SK-N-SH (cell line): ENCODE results near the gene MON1A. TPM values are rescaled to one million over a fixed set of nuclear protein-coding genes. Genes with fewer than 3 reads are reported as not detected.

Source experiments
- CTCF ChIA-PET: fragments of 300-600, 350-600 bp; formaldehyde crosslinking; extraction: SDS; loops from one replicate; lab custom pipeline; 2021; lab: Yijun Ruan, JAX
- POLR2A ChIA-PET: fragments of 350-600 bp; sonication (Branson Sonifier 250); formaldehyde crosslinking; extraction: SDS; loops from one replicate; lab custom pipeline; 2020; ENCODE audit warnings: antibody characterized with exemption, inconsistent platforms; lab: Yijun Ruan, JAX
- DNase-seq: peaks from one replicate; pipeline ENCODE4 v3.0.0; 2012
- H2AFZ ChIP-seq: fragments of 200-600 bp; sonication (generic); 2 replicates; pipeline ENCODE4 v1.8.1; 2016; ENCODE audit warnings: antibody characterized with exemption, mild to moderate bottlenecking, low read depth
- H3F3A ChIP-seq: fragments of 200-600 bp; sonication (generic); replicated peaks from 2 replicates; pipeline ENCODE3; 2016; ENCODE audit warnings: antibody characterized with exemption, mild to moderate bottlenecking; ENCODE audit not compliant: insufficient read depth
- H3K27ac ChIP-seq, 2 experiments: fragments of 200-500 bp in 1 of 2; fragments of 200-600 bp in 1 of 2; sonication (Bioruptor generic) in 1 of 2; sonication (generic), shearing (Covaris generic) in 1 of 2; 2 replicates each; pipeline versions ENCODE4 v1.5.1 to v1.6.1; 2014 to 2016; ENCODE audit warnings: low read depth in 2 of 2, inconsistent platforms in 1 of 2, low read length in 1 of 2, mild to moderate bottlenecking in 1 of 2, mixed read lengths in 1 of 2
- H3K27me3 ChIP-seq: fragments of 200-600 bp; sonication (generic), shearing (Covaris generic); 2 replicates; pipeline ENCODE4 v1.6.1; 2016; ENCODE audit warnings: mixed run types; ENCODE audit not compliant: insufficient read depth
- H3K36me3 ChIP-seq, 2 experiments: fragments of 200-500 bp in 1 of 2; fragments of 200-600 bp in 1 of 2; sonication (Bioruptor generic) in 1 of 2; sonication (generic) in 1 of 2; replicated peaks in 1 of 2; 2 replicates each; pipeline versions ENCODE3 to v1.5.1; 2014 to 2016; ENCODE audit warnings: low read length in 1 of 2, mild to moderate bottlenecking in 1 of 2; ENCODE audit not compliant: insufficient read depth in 2 of 2, control insufficient read depth in 1 of 2
- H3K4me1 ChIP-seq, 2 experiments: fragments of 200-500 bp in 1 of 2; fragments of 200-600 bp in 1 of 2; sonication (Bioruptor generic) in 1 of 2; sonication (generic), shearing (Covaris generic) in 1 of 2; 2 replicates each; pipeline versions ENCODE4 v1.5.1 to v1.6.1; 2014 to 2016; ENCODE audit warnings: low read depth in 1 of 2, low read length in 1 of 2, mixed run types in 1 of 2; ENCODE audit not compliant: insufficient read depth in 2 of 2, control insufficient read depth in 1 of 2
- H3K4me2 ChIP-seq: fragments of 200-600 bp; sonication (generic), shearing (Covaris generic); 2 replicates; pipeline ENCODE4 v1.6.1; 2017; ENCODE audit warnings: mixed run types
- H3K4me3 ChIP-seq, 2 experiments: fragments of 200-500 bp in 1 of 2; fragments of 200-600 bp in 1 of 2; sonication (Bioruptor generic) in 1 of 2; sonication (generic), shearing (Covaris generic) in 1 of 2; 2 replicates each; pipeline versions ENCODE4 v1.5.1 to v1.8.1; 2014 to 2016; ENCODE audit warnings: low read depth in 2 of 2, inconsistent platforms in 1 of 2, low read length in 1 of 2, mild to moderate bottlenecking in 1 of 2, mixed read lengths in 1 of 2, moderate library complexity in 1 of 2
- H3K79me2 ChIP-seq: fragments of 200-600 bp; sonication (generic); 2 replicates; pipeline ENCODE4 v1.8.1; 2017; ENCODE audit warnings: mild to moderate bottlenecking; ENCODE audit not compliant: insufficient read depth
- H3K9ac ChIP-seq: fragments of 200-600 bp; sonication (generic); 2 replicates; pipeline ENCODE4 v1.6.1; 2017; ENCODE audit warnings: mixed run types
- H3K9me2 ChIP-seq: fragments of 200-600 bp; sonication (generic); 2 replicates; pipeline ENCODE4 v1.6.1; 2017; ENCODE audit warnings: mixed run types
- H3K9me3 ChIP-seq: fragments of 200-600 bp; sonication (generic); 2 replicates; pipeline ENCODE4 v1.6.1; 2017; ENCODE audit warnings: mixed run types, mild to moderate bottlenecking, moderate library complexity
- H4K20me1 ChIP-seq: fragments of 200-600 bp; sonication (generic); 2 replicates; pipeline ENCODE4 v1.6.1; 2017; ENCODE audit warnings: mild to moderate bottlenecking, mixed run types; ENCODE audit not compliant: insufficient read depth
- CHD2 ChIP-seq: fragments of 150-350 bp; IDR thresholded peaks from 2 replicates; pipeline ENCODE4 v1.6.1; 2018; ENCODE audit warnings: low read length; ENCODE audit not compliant: partially characterized antibody
- CTCF ChIP-seq: fragments of 200-600 bp; sonication (generic); IDR thresholded peaks from 2 replicates; pipeline ENCODE4 v1.6.1; 2017; ENCODE audit warnings: antibody characterized with exemption, mild to moderate bottlenecking, moderate library complexity
- ELF1 ChIP-seq: IDR thresholded peaks from 2 replicates; pipeline ENCODE4 v1.4.0; 2012
- FOXJ3 ChIP-seq: sonication (generic); formaldehyde crosslinking; IDR thresholded peaks from 2 replicates; pipeline ENCODE4 v1.5.1; 2020; ENCODE audit warnings: mild to moderate bottlenecking, missing genetic modification reagents
- FOXM1 ChIP-seq: IDR thresholded peaks from 2 replicates; pipeline ENCODE4 v1.4.0; 2012; ENCODE audit warnings: low read depth, mild to moderate bottlenecking
- GABPA ChIP-seq: IDR thresholded peaks from 2 replicates; pipeline ENCODE4 v1.4.0; 2012; ENCODE audit warnings: low read depth, mild to moderate bottlenecking
- GATA2 ChIP-seq: sonication (generic); formaldehyde crosslinking; IDR thresholded peaks from 2 replicates; pipeline ENCODE4 v1.5.0; 2020; ENCODE audit warnings: mild to moderate bottlenecking, missing genetic modification reagents
- IRF3 ChIP-seq: fragments of 150-350 bp; IDR thresholded peaks from 2 replicates; pipeline ENCODE4 v1.6.1; 2016; ENCODE audit warnings: mild to moderate bottlenecking, low read depth, low read length
- JUND ChIP-seq: IDR thresholded peaks from 2 replicates; pipeline ENCODE4 v1.4.0; 2012
- MAX ChIP-seq: IDR thresholded peaks from 2 replicates; pipeline ENCODE4 v1.4.0; 2012; ENCODE audit warnings: low read depth
- PBX3 ChIP-seq: IDR thresholded peaks from 2 replicates; pipeline ENCODE4; 2012
- POLR2AphosphoS5 ChIP-seq: IDR thresholded peaks from 2 replicates; pipeline ENCODE4 v1.6.1; 2012; ENCODE audit warnings: low read depth, low read length
- RAD21 ChIP-seq: IDR thresholded peaks from 2 replicates; pipeline ENCODE4 v1.6.1; 2012; ENCODE audit warnings: mild to moderate bottlenecking, low read length
- RCOR1 ChIP-seq: fragments of 150-350 bp; IDR thresholded peaks from 2 replicates; pipeline ENCODE4 v1.6.1; 2017; ENCODE audit warnings: antibody characterized with exemption, low read length
- RFX5 ChIP-seq: IDR thresholded peaks from 2 replicates; pipeline ENCODE4 v1.6.1; 2012; ENCODE audit warnings: mild to moderate bottlenecking, improper control_type of control experiment, low read length
- TAF1 ChIP-seq: IDR thresholded peaks from 2 replicates; pipeline ENCODE4 v1.6.1; 2012; ENCODE audit warnings: low read depth, mild to moderate bottlenecking, low read length, moderate library complexity, borderline replicate concordance
- TCF12 ChIP-seq: IDR thresholded peaks from 2 replicates; pipeline ENCODE4 v1.4.0; 2012
- USF2 ChIP-seq: fragments of 150-350 bp; IDR thresholded peaks from 2 replicates; pipeline ENCODE4 v1.6.1; 2017; ENCODE audit warnings: antibody characterized with exemption, low read length, low read depth, borderline replicate concordance
- YY1 ChIP-seq: IDR thresholded peaks from 2 replicates; pipeline ENCODE4 v1.4.0; 2012; ENCODE audit warnings: low read depth, mild to moderate bottlenecking
- ZBTB33 ChIP-seq: IDR thresholded peaks from 2 replicates; pipeline ENCODE4 v1.4.0; 2012; ENCODE audit warnings: low read depth, borderline replicate concordance
- WGBS: methylation state at CpG from one replicate; pipeline ENCODE4 v1.1.6; 2017; ENCODE audit warnings: low lambda C conversion rate; 5-methylcytosine and 5-hydroxymethylcytosine counted together
- polyA plus RNA-seq, 3 experiments: library from polyadenylated mRNA; depleted of rRNA; stranded (reverse); fragments of >200 nt; gene quantifications; 2 replicates each; pipeline ENCODE4 v1.2.3, GENCODE V29; 2012

MON1A gene
- polyA plus RNA-seq, 1 of the 3 experiments (the other 2 are of a cell fraction): 12.0 TPM

- WGBS: 83% methylated on average over 1 of the region's 1 CpG
- TF ChIP-seq TAF1 (no peak), CHD2 (no peak), YY1 (no peak), USF2 (no peak), GABPA (no peak), ELF1 (no peak), POLR2AphosphoS5 (no peak), PBX3 (no peak), MAX (no peak), RAD21 (no peak), JUND (no peak), IRF3 (no peak), ZBTB33 (no peak), FOXJ3 (CRISPR knock-in tag) (no peak), CTCF (no peak), TCF12 (no peak), RFX5 (no peak), FOXM1 (no peak), GATA2 (CRISPR knock-in tag) (no peak), RCOR1 (no peak)
- Histone ChIP-seq H3F3A (no peaks in the 10 kb centered on the region), H3K4me1 (peaks cover 0 to 30% of the 10 kb centered on the region in 2 experiments; a peak in 1 of 4 replicates), H3K27me3 (peaks cover 44% of the 10 kb centered on the region), H3K36me3 (no peaks in the 10 kb centered on the region), H3K9me2 (no peaks in the 10 kb centered on the region), H3K4me2 (no peak overlapping the region), H4K20me1 (no peaks in the 10 kb centered on the region), H3K9me3 (no peaks in the 10 kb centered on the region), H3K4me3 (no peak overlapping the region), H2AFZ (no peak overlapping the region), H3K79me2 (no peaks in the 10 kb centered on the region), H3K9ac (no peak overlapping the region), H3K27ac (no peak overlapping the region)
- ChIA-PET CTCF (interaction anchor here (0.7 to 1.5 kb wide), 5 partner anchors 12 to 525 kb away, joined by 3 read pairs; no protein-coding TSS in a partner anchor), POLR2A (no interaction called here)
- DNase-seq: no peak
These were observed 62.2 kb downstream of the MON1A start for GRCh38 chr3:49867400-49867799.
